ENCODE results near the gene CCDC85C. TPM values are rescaled to one million over a fixed set of nuclear protein-coding genes. Genes with fewer than 3 reads are reported as not detected.
A peak's percentile ranks its signal among the peaks of the same experiment; 100 is the strongest.

The CCDC85C gene
- total RNA-seq, 1 donor from 2014 or later = 82.2 TPM

DNA sequence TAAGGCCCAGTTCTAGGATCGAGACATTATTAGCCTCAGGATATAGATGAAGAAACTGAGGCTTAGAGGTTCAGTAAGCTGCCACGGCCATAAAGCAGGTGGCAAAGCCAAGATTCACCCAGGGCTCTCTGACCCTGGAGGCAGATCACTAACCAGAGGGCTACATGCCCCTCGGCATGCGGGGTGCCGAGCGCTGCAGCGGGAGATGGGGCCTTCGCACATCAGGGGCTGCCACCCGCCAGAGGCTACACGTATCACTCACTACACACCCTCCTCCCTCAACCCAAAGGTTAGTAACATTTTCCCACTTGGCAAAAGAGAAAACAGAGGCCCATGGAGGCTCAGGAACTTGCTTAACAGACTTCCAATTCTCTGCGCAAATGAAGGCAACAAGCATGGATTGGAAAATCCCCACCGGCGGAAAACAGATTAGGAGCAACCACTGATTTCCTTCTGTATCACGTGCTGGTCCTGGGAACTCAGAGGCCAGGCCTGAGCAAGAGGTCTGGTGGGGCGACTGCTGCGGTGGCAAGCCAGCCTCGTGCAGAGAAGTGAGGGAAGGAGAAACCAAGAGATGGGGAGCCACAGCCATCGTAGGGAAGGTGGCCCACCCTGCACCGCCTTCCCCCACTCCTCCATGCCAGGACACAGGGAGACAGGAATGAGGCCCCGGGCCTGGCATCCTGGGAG lies 6.0 kb downstream of the CCDC85C start:
- no peak overlapping the region for H3K4me3 Mint-ChIP-seq
- DNase-seq (ENCODE audit: low spot score in 2 of 2, unreplicated experiment in 2 of 2) = no peak
- no peaks in the 10 kb centered on the region for H3K36me3 Mint-ChIP-seq
- peaks cover 56% of the 10 kb centered on the region for H3K4me1 Mint-ChIP-seq
- H3K9me3 Mint-ChIP-seq = no peaks in the 10 kb centered on the region
- TF ChIP-seq CTCF (IDR thresholded peaks at IDR 0.05; ENCODE audit: unreplicated experiment) = no peak
- H3K27ac Mint-ChIP-seq = peak overlapping the region; percentile 59
- H3K27me3 Mint-ChIP-seq (ENCODE audit: low read depth) = peaks cover 3% of the 10 kb centered on the region

GRCh38 chr14:99596772-99597171 lies 7.2 kb downstream of the CCDC85C start:
- H3K27ac Mint-ChIP-seq = no peak overlapping the region
- TF ChIP-seq CTCF (IDR thresholded peaks at IDR 0.05; ENCODE audit: unreplicated experiment) = no peak
- H3K27me3 Mint-ChIP-seq (ENCODE audit: low read depth) = no peaks in the 10 kb centered on the region
- peaks cover 55% of the 10 kb centered on the region for H3K4me1 Mint-ChIP-seq
- H3K4me3 Mint-ChIP-seq = no peak overlapping the region
- no peaks in the 10 kb centered on the region for H3K9me3 Mint-ChIP-seq
- no peak for DNase-seq (ENCODE audit: low spot score in 2 of 2, unreplicated experiment in 2 of 2)
- H3K36me3 Mint-ChIP-seq = no peaks in the 10 kb centered on the region

DNA sequence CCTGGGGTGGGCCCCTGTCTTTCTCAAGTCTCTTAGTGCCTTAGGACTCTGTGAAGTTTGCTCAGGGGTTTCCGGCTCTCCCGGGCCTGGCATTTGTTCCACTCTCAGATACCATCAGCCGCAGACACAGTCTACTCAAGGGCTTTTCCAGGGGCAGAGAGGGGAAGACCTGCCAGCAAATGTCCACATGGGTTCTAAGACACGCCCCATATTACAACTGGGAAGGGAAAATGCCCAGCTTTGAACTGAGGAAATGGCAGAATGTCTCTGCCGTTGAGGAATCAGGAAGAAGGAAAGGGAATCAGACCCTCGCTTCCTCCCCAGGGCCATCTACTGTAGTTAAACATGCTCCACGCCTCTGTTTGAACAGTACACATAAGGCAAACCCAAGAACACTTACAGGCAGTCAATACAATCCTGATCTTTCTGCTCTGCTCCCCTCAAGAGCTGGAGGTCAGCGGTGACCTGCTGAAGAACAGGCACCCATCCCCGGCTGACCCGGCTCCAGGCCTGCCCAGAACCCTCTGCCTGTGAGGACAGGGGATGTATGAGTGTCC lies 7.9 kb downstream of the CCDC85C start:
- DNase-seq (ENCODE audit: low spot score in 2 of 2, unreplicated experiment in 2 of 2) = no peak
- Mint-ChIP-seq H3K4me1 (peaks cover 49% of the 10 kb centered on the region), H3K27ac (peak overlapping the region; percentile 16), H3K9me3 (no peaks in the 10 kb centered on the region), H3K27me3 (ENCODE audit: low read depth) (no peaks in the 10 kb centered on the region), H3K4me3 (no peak overlapping the region), H3K36me3 (no peaks in the 10 kb centered on the region)
- TF ChIP-seq CTCF (IDR thresholded peaks at IDR 0.05; ENCODE audit: unreplicated experiment) = no peak

DNA sequence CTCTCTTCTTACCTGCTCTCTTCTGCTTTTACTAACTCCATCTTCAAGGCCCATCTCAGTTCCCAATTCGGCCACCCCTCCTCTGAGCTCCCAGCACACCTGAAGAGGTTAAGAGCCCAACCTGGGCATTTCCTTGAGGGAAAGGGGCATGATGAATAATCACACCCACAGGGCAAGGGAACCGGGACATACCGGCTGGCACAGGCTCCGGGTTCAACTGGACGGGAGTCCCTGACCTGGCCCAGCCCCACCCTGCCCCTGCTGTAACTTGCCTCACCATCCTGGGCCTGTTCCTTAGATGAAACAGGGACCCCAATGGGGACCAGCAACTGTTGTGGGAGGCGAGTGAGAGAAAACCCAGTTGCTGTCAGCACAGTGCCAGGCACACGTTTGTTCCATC lies 8.5 kb downstream of the CCDC85C start:
- no peak for DNase-seq (ENCODE audit: low spot score in 2 of 2, unreplicated experiment in 2 of 2)
- no peak overlapping the region for H3K27ac Mint-ChIP-seq
- H3K27me3 Mint-ChIP-seq (ENCODE audit: low read depth) = no peaks in the 10 kb centered on the region
- no peaks in the 10 kb centered on the region for H3K9me3 Mint-ChIP-seq
- no peak overlapping the region for H3K4me3 Mint-ChIP-seq
- peaks cover 45% of the 10 kb centered on the region for H3K4me1 Mint-ChIP-seq
- TF ChIP-seq CTCF (IDR thresholded peaks at IDR 0.05; ENCODE audit: unreplicated experiment) = no peak
- no peaks in the 10 kb centered on the region for H3K36me3 Mint-ChIP-seq

DNA sequence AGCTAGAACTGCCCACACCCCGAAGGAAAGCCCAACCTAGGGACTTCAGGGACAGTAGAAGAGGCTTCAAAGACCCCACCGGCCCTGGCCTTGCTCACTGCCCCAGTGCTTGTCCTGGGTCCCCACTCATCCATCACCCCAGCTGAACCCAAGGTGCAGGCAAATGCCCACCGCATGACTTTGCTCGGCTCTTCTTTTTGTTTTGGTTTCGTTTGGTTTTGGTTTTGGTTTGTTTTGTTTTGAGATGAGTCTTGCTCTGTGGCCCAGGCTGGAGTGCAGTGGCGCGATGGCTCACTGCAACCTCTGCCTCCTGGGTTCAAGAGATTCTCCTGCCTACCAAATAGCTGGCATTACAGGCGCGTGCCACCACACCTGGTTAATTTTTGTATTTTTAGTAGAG lies 9.0 kb downstream of the CCDC85C start:
- H3K4me1 Mint-ChIP-seq = peaks cover 44% of the 10 kb centered on the region
- H3K27me3 Mint-ChIP-seq (ENCODE audit: low read depth) = no peaks in the 10 kb centered on the region
- no peak overlapping the region for H3K4me3 Mint-ChIP-seq
- no peaks in the 10 kb centered on the region for H3K36me3 Mint-ChIP-seq
- TF ChIP-seq CTCF (IDR thresholded peaks at IDR 0.05; ENCODE audit: unreplicated experiment) = no peak
- DNase-seq (ENCODE audit: low spot score in 2 of 2, unreplicated experiment in 2 of 2) = no peak
- H3K27ac Mint-ChIP-seq = peak overlapping the region; percentile 51
- H3K9me3 Mint-ChIP-seq = no peaks in the 10 kb centered on the region

All from mesothelial cell of epicardium (in vitro differentiated cells).